HG03045 (cell line): ENCODE measurements around the gene LRRC3.

Experiments
- ATAC-seq: cut with Tn5 transposase; IDR thresholded peaks from one replicate; pipeline ENCODE4 v1.9.1; 2021; ENCODE audit warnings: mild to moderate bottlenecking, moderate library complexity; ENCODE audit not compliant: unreplicated experiment

The LRRC3 gene

GRCh38 chr21:44456214-44456914 is 1.1 kb downstream of the LRRC3 start:
- no peak for ATAC-seq

- ATAC-seq = no peak
Observed at GRCh38 chr21:44456915-44457736, 1.8 kb downstream of the LRRC3 start.

- ATAC-seq = no peak
Observed at GRCh38 chr21:44458971-44459711, 3.8 kb downstream of the LRRC3 start.

GRCh38 chr21:44459712-44460440 is 4.6 kb downstream of the LRRC3 start:
- no peak for ATAC-seq

- ATAC-seq = no peak
Observed at GRCh38 chr21:44460441-44460755, 5.1 kb downstream of the LRRC3 start.

- ATAC-seq = no peak
Observed at GRCh38 chr21:44461005-44461404, 5.7 kb downstream of the LRRC3 start.

- ATAC-seq = no peak
Observed at GRCh38 chr21:44461464-44462001, 6.2 kb downstream of the LRRC3 start.

- no peak for ATAC-seq
Observed at GRCh38 chr21:44462086-44462833, 7.0 kb downstream of the LRRC3 start.

- no peak for ATAC-seq
Observed at GRCh38 chr21:44462834-44463200, 7.5 kb downstream of the LRRC3 start.

GRCh38 chr21:44463724-44464123 is 8.4 kb downstream of the LRRC3 start:
- ATAC-seq = no peak

- ATAC-seq = no peak
Observed at GRCh38 chr21:44464351-44464750, 9.0 kb downstream of the LRRC3 start.

GRCh38 chr21:44466351-44466954 is 11.1 kb downstream of the LRRC3 start:
- ATAC-seq = no peak

- ATAC-seq = no peak
Observed at GRCh38 chr21:44466996-44467858, 11.9 kb downstream of the LRRC3 start.

GRCh38 chr21:44467859-44468195 is 12.5 kb downstream of the LRRC3 start:
- no peak for ATAC-seq

GRCh38 chr21:44471341-44471740 is 16.0 kb downstream of the LRRC3 start:
- no peak for ATAC-seq

GRCh38 chr21:44471996-44472395 is 16.7 kb downstream of the LRRC3 start:
- ATAC-seq = no peak

- ATAC-seq = no peak
Observed at GRCh38 chr21:44473915-44474555, 18.7 kb downstream of the LRRC3 start.

GRCh38 chr21:44475266-44475845 is 20.0 kb downstream of the LRRC3 start:
- no peak for ATAC-seq
